Measurements from ENCODE around the gene SUPV3L1.

The SUPV3L1 gene

DNA sequence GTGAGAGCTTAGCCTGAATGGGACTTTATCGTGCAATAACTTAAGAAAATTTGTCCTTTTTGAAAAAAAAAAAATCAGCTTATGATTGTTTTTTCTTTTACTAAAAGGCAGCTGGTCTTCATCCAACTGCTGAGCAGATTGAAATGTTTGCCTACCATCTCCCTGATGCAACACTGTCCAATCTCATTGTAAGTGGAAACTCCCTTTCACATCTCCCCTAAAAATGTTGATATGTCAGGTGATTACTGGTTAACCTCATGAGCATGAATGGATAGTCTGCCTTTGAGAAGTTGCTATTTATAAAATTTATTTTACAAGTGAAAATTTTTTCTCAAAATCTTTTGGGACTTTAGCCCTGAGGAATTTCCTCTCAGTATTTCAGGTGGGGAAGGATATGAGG is 22.3 kb downstream of the SUPV3L1 start:
- H3K27me3 ChIP-seq (ENCODE audit: insufficient read depth, insufficient read length): no peaks in the 10 kb centered on the region
- peaks cover 51% of the 10 kb centered on the region for H3K36me3 ChIP-seq (ENCODE audit: insufficient read depth, insufficient read length, low read length)
- no peaks in the 10 kb centered on the region for H3K4me1 ChIP-seq (ENCODE audit: insufficient read depth, insufficient read length)
- H3K9me3 ChIP-seq (ENCODE audit: insufficient read depth, low read length): no peaks in the 10 kb centered on the region
- TF ChIP-seq ZNF274 (IDR thresholded peaks at IDR 0.05; ENCODE audit: low read depth, low read length) (no peak), SUZ12 (IDR thresholded peaks at IDR 0.05; ENCODE audit: extremely low read depth, insufficient read depth, insufficient read length) (no peak), YY1 (IDR thresholded peaks at IDR 0.05; ENCODE audit: insufficient read depth, insufficient read length) (no peak)
- no peak overlapping the region for H3K4me3 ChIP-seq (ENCODE audit: insufficient read length, low read depth)
- no peak overlapping the region for H3K9ac ChIP-seq (ENCODE audit: insufficient read length, low read depth)
- no peak for DNase-seq (ENCODE audit: low read depth, low spot score)

- peaks cover 33% of the 10 kb centered on the region for H3K36me3 ChIP-seq (ENCODE audit: insufficient read depth, insufficient read length, low read length)
- H3K9ac ChIP-seq (ENCODE audit: insufficient read length, low read depth): no peak overlapping the region
- TF ChIP-seq YY1 (IDR thresholded peaks at IDR 0.05; ENCODE audit: insufficient read depth, insufficient read length) (no peak), ZNF274 (IDR thresholded peaks at IDR 0.05; ENCODE audit: low read depth, low read length) (no peak), SUZ12 (IDR thresholded peaks at IDR 0.05; ENCODE audit: extremely low read depth, insufficient read depth, insufficient read length) (no peak)
- H3K27me3 ChIP-seq (ENCODE audit: insufficient read depth, insufficient read length): no peaks in the 10 kb centered on the region
- H3K4me1 ChIP-seq (ENCODE audit: insufficient read depth, insufficient read length): no peaks in the 10 kb centered on the region
- H3K4me3 ChIP-seq (ENCODE audit: insufficient read length, low read depth): no peak overlapping the region
- H3K9me3 ChIP-seq (ENCODE audit: insufficient read depth, low read length): no peaks in the 10 kb centered on the region
- no peak for DNase-seq (ENCODE audit: low read depth, low spot score)
Observed at GRCh38 chr10:69208761-69209160, 28.7 kb downstream of the SUPV3L1 start.

- no peak for TF ChIP-seq SUZ12 (IDR thresholded peaks at IDR 0.05; ENCODE audit: extremely low read depth, insufficient read depth, insufficient read length)
- TF ChIP-seq ZNF274 (IDR thresholded peaks at IDR 0.05; ENCODE audit: low read depth, low read length): no peak
- no peak for TF ChIP-seq YY1 (IDR thresholded peaks at IDR 0.05; ENCODE audit: insufficient read depth, insufficient read length)
- no peak for DNase-seq (ENCODE audit: low read depth, low spot score)
- H3K9me3 ChIP-seq (ENCODE audit: insufficient read depth, low read length): no peaks in the 10 kb centered on the region
- H3K4me3 ChIP-seq (ENCODE audit: insufficient read length, low read depth): no peak overlapping the region
- H3K36me3 ChIP-seq (ENCODE audit: insufficient read depth, insufficient read length, low read length): peaks cover 29% of the 10 kb centered on the region
- H3K4me1 ChIP-seq (ENCODE audit: insufficient read depth, insufficient read length): no peaks in the 10 kb centered on the region
- no peak overlapping the region for H3K9ac ChIP-seq (ENCODE audit: insufficient read length, low read depth)
- no peaks in the 10 kb centered on the region for H3K27me3 ChIP-seq (ENCODE audit: insufficient read depth, insufficient read length)
Observed at GRCh38 chr10:69209787-69210484, 29.9 kb downstream of the SUPV3L1 start.

GRCh38 chr10:69211104-69211503 is 31.1 kb downstream of the SUPV3L1 start:
- H3K4me3 ChIP-seq (ENCODE audit: insufficient read length, low read depth): no peak overlapping the region
- H3K9me3 ChIP-seq (ENCODE audit: insufficient read depth, low read length): no peaks in the 10 kb centered on the region
- TF ChIP-seq SUZ12 (IDR thresholded peaks at IDR 0.05; ENCODE audit: extremely low read depth, insufficient read depth, insufficient read length): no peak

GRCh38 chr10:69211524-69211923 is 31.5 kb downstream of the SUPV3L1 start:
- H3K9ac ChIP-seq (ENCODE audit: insufficient read length, low read depth): no peak overlapping the region
- TF ChIP-seq ZNF274 (IDR thresholded peaks at IDR 0.05; ENCODE audit: low read depth, low read length): no peak
- TF ChIP-seq YY1 (IDR thresholded peaks at IDR 0.05; ENCODE audit: insufficient read depth, insufficient read length): no peak
- TF ChIP-seq SUZ12 (IDR thresholded peaks at IDR 0.05; ENCODE audit: extremely low read depth, insufficient read depth, insufficient read length): no peak
- H3K36me3 ChIP-seq (ENCODE audit: insufficient read depth, insufficient read length, low read length): peaks cover 22% of the 10 kb centered on the region
- no peaks in the 10 kb centered on the region for H3K4me1 ChIP-seq (ENCODE audit: insufficient read depth, insufficient read length)
- H3K27me3 ChIP-seq (ENCODE audit: insufficient read depth, insufficient read length): no peaks in the 10 kb centered on the region
- no peak for DNase-seq (ENCODE audit: low read depth, low spot score)
- H3K4me3 ChIP-seq (ENCODE audit: insufficient read length, low read depth): no peak overlapping the region
- H3K9me3 ChIP-seq (ENCODE audit: insufficient read depth, low read length): no peaks in the 10 kb centered on the region

More at GRCh38 chr10:69211104-69211503, 31.1 kb downstream of the SUPV3L1 start:
- Histone ChIP-seq H3K4me1 (ENCODE audit: insufficient read depth, insufficient read length) (no peaks in the 10 kb centered on the region), H3K36me3 (ENCODE audit: insufficient read depth, insufficient read length, low read length) (peaks cover 26% of the 10 kb centered on the region), H3K9ac (ENCODE audit: insufficient read length, low read depth) (no peak overlapping the region), H3K27me3 (ENCODE audit: insufficient read depth, insufficient read length) (no peaks in the 10 kb centered on the region)
- DNase-seq (ENCODE audit: low read depth, low spot score): no peak

- H3K9me3 ChIP-seq (ENCODE audit: insufficient read depth, low read length): no peaks in the 10 kb centered on the region
- no peak for DNase-seq (ENCODE audit: low read depth, low spot score)
- H3K4me1 ChIP-seq (ENCODE audit: insufficient read depth, insufficient read length): no peaks in the 10 kb centered on the region
- no peak overlapping the region for H3K9ac ChIP-seq (ENCODE audit: insufficient read length, low read depth)
- TF ChIP-seq ZNF274 (IDR thresholded peaks at IDR 0.05; ENCODE audit: low read depth, low read length) (no peak), SUZ12 (IDR thresholded peaks at IDR 0.05; ENCODE audit: extremely low read depth, insufficient read depth, insufficient read length) (no peak), YY1 (IDR thresholded peaks at IDR 0.05; ENCODE audit: insufficient read depth, insufficient read length) (no peak)
- no peaks in the 10 kb centered on the region for H3K27me3 ChIP-seq (ENCODE audit: insufficient read depth, insufficient read length)
- no peak overlapping the region for H3K4me3 ChIP-seq (ENCODE audit: insufficient read length, low read depth)
- H3K36me3 ChIP-seq (ENCODE audit: insufficient read depth, insufficient read length, low read length): peaks cover 5% of the 10 kb centered on the region
Observed at GRCh38 chr10:69213591-69214311, 33.7 kb downstream of the SUPV3L1 start.

- no peaks in the 10 kb centered on the region for H3K9me3 ChIP-seq (ENCODE audit: insufficient read depth, low read length)
- no peak overlapping the region for H3K9ac ChIP-seq (ENCODE audit: insufficient read length, low read depth)
- H3K36me3 ChIP-seq (ENCODE audit: insufficient read depth, insufficient read length, low read length): no peaks in the 10 kb centered on the region
- DNase-seq (ENCODE audit: low read depth, low spot score): no peak
- H3K27me3 ChIP-seq (ENCODE audit: insufficient read depth, insufficient read length): no peaks in the 10 kb centered on the region
- TF ChIP-seq YY1 (IDR thresholded peaks at IDR 0.05; ENCODE audit: insufficient read depth, insufficient read length): no peak
- no peaks in the 10 kb centered on the region for H3K4me1 ChIP-seq (ENCODE audit: insufficient read depth, insufficient read length)
- H3K4me3 ChIP-seq (ENCODE audit: insufficient read length, low read depth): no peak overlapping the region
Observed at GRCh38 chr10:69214666-69215131, 34.7 kb downstream of the SUPV3L1 start.

All from NT2/D1 (cell line).